OCI-LY3 (cell line): Measurements from ENCODE around the gene NYNRIN.

Experiments
- H2AFZ ChIP-seq: fragments of 200-600, 300-600 bp; shearing (Covaris generic); 2 replicates; pipeline ENCODE4 v1.6.0; 2014; ENCODE audit warnings: antibody characterized with exemption, low read depth, low read length
- H3K27ac ChIP-seq: fragments of 200-600, 300-600 bp; sonication (generic); 2 replicates; pipeline ENCODE4 v1.5.1; 2014; ENCODE audit warnings: mild to moderate bottlenecking, low read length, moderate library complexity, mixed read lengths
- H3K27me3 ChIP-seq: fragments of 200-600, 300-600 bp; sonication (generic); 2 replicates; pipeline ENCODE4 v1.6.1; 2014; ENCODE audit warnings: low read depth, low read length, mixed read lengths
- H3K36me3 ChIP-seq: fragments of 200-600, 300-600 bp; sonication (generic); replicated peaks from 2 replicates; pipeline ENCODE3; 2014; ENCODE audit warnings: low read depth, low read length, mixed read lengths
- H3K4me1 ChIP-seq: fragments of 300-600, 200-600 bp; sonication (generic); 2 replicates; pipeline ENCODE4 v1.6.1; 2014; ENCODE audit warnings: low read length, mixed read lengths
- H3K4me2 ChIP-seq: fragments of 200-600, 300-600 bp; sonication (generic); 2 replicates; pipeline ENCODE4 v1.6.1; 2014; ENCODE audit warnings: low read length, mixed read lengths
- H3K4me3 ChIP-seq: fragments of 300-600, 200-600 bp; sonication (generic); 2 replicates; pipeline ENCODE4 v1.5.1; 2014; ENCODE audit warnings: antibody characterized with exemption, mild to moderate bottlenecking, low read length, moderate library complexity
- H3K79me2 ChIP-seq: fragments of 300-600, 200-600 bp; shearing (Covaris generic); 2 replicates; pipeline ENCODE4 v1.6.1; 2014; ENCODE audit warnings: mild to moderate bottlenecking, low read length, mixed read lengths
- H3K9ac ChIP-seq: fragments of 300-600, 200-600 bp; shearing (Covaris generic); 2 replicates; pipeline ENCODE4 v1.6.0; 2014; ENCODE audit warnings: mild to moderate bottlenecking, low read length, moderate library complexity
- H3K9me3 ChIP-seq: fragments of 200-600, 300-600 bp; shearing (Covaris generic); 2 replicates; pipeline ENCODE4 v1.6.1; 2014; ENCODE audit warnings: low read length, mixed read lengths; ENCODE audit not compliant: insufficient read depth
- H4K20me1 ChIP-seq: fragments of 200-600, 300-600 bp; sonication (generic); 2 replicates; pipeline ENCODE4 v1.6.1; 2016; ENCODE audit warnings: low read length, mixed read lengths; ENCODE audit not compliant: insufficient read depth
- EZH2phosphoT487 ChIP-seq: fragments of 200-600 bp; shearing (Covaris generic); IDR thresholded peaks from 2 replicates; pipeline ENCODE4 v1.6.1; 2018; ENCODE audit warnings: antibody characterized with exemption, mixed run types, low read depth
- TF ChIP-seq, protein P1 (sequence below): fragments of 200-600, 300-600 bp; sonication (generic); IDR thresholded peaks from 2 replicates; pipeline ENCODE4 v1.5.1; 2014; ENCODE audit warnings: antibody characterized with exemption, low read length, low read depth

NYNRIN gene

DNA sequence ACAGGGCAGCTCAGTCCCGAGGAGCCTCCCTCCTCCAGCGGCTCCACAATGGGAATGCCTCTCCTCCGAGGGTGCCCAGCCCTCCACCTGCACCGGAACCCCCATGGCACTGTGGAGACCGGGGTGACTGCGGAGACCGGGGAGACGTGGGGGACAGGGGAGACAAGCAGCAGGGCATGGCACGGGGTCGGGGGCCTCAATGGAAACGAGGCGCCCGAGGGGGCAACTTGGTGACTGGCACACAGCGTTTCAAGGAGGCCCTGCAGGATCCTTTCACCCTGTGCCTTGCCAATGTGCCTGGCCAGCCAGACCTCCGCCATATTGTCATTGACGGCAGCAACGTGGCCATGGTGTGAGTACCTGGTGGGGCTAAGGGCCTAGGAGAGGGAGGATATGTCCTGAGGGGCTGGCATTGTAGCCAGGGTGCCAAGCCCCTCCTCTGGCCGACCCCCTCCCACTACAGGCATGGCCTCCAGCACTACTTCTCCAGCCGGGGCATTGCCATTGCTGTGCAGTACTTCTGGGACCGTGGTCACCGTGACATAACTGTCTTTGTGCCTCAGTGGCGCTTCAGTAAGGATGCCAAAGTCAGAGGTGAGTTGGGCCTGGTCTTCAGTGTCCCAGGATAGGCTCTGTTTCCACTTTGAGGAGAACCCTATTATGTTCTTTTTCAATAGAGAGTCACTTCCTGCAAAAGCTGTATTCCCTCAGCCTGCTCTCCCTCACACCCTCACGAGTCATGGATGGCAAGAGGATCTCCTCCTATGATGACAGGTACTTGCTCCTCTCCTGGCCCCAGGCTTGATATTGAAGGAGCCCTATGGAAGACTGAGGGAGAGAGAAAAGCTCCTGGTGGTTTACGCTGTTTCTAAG, 33.7 kb downstream of the NYNRIN start:
- Histone ChIP-seq H3K27me3 (no peaks in the 10 kb centered on the region), H3K4me1 (peaks cover 15% of the 10 kb centered on the region), H2AFZ (no peak overlapping the region), H3K4me2 (no peak overlapping the region), H3K27ac (no peak overlapping the region), H3K9me3 (no peaks in the 10 kb centered on the region), H3K4me3 (no peak overlapping the region), H3K9ac (no peak overlapping the region), H3K36me3 (peaks cover 42% of the 10 kb centered on the region), H3K79me2 (peaks cover 18% of the 10 kb centered on the region), H4K20me1 (0 out of 2 replicates have a peak, but pooled peaks cover 5% of the 10 kb centered on the region)
- no peak for TF ChIP-seq EZH2phosphoT487
- TF ChIP-seq, protein P1, sequence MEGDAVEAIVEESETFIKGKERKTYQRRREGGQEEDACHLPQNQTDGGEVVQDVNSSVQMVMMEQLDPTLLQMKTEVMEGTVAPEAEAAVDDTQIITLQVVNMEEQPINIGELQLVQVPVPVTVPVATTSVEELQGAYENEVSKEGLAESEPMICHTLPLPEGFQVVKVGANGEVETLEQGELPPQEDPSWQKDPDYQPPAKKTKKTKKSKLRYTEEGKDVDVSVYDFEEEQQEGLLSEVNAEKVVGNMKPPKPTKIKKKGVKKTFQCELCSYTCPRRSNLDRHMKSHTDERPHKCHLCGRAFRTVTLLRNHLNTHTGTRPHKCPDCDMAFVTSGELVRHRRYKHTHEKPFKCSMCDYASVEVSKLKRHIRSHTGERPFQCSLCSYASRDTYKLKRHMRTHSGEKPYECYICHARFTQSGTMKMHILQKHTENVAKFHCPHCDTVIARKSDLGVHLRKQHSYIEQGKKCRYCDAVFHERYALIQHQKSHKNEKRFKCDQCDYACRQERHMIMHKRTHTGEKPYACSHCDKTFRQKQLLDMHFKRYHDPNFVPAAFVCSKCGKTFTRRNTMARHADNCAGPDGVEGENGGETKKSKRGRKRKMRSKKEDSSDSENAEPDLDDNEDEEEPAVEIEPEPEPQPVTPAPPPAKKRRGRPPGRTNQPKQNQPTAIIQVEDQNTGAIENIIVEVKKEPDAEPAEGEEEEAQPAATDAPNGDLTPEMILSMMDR, result no peak

DNA sequence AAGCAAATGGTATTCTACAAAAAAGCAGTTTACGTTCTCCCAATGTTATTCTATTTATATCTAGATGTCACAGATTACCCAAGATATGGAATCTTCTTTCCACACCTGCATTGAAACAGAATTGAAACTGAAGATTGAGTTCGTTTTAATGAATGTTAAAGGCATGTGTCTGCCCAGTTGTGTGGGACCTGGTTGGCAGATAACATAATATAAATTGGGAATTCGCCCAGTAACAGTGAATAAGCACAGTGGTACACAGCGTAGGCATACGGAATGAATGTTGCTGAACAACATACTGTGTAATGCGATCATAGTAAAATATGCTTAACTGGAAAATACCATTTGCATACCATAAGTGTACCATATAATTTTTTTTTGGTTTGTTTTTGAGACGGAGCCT, 35.2 kb downstream of the NYNRIN start:
- no peak overlapping the region for H2AFZ ChIP-seq
- no peak overlapping the region for H3K27ac ChIP-seq
- no peak overlapping the region for H3K4me3 ChIP-seq
- H3K4me1 ChIP-seq, result peaks cover 12% of the 10 kb centered on the region
- H3K9ac ChIP-seq, result no peak overlapping the region
- no peaks in the 10 kb centered on the region for H3K9me3 ChIP-seq
- H3K79me2 ChIP-seq, result peaks cover 18% of the 10 kb centered on the region
- H3K36me3 ChIP-seq, result peaks cover 58% of the 10 kb centered on the region
- H4K20me1 ChIP-seq, result 0 out of 2 replicates have a peak, but pooled peaks cover 5% of the 10 kb centered on the region
- H3K4me2 ChIP-seq, result no peak overlapping the region
- H3K27me3 ChIP-seq, result no peaks in the 10 kb centered on the region
- no peak for TF ChIP-seq EZH2phosphoT487
- TF ChIP-seq, protein P1, result no peak

DNA sequence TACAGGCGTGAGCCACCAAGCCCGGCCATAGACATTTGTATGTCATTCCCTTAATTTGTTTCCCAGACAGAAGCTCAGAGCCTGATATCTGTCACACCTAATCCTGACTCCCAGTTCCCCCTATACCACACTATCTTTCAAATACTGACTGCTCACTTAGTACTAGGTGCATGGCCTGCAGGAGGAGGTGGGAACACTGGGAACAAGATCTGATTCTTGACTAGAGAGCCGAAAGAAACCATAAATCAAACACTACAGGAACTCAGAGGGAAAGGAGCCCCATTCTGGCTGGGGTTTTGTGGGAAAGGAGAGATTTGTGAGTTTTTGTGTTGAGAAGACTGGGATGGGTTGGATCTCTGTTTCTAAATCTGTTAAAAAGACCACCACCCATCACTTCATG, 35.9 kb downstream of the NYNRIN start:
- no peak overlapping the region for H3K4me2 ChIP-seq
- TF ChIP-seq, protein P1, result no peak
- no peak for TF ChIP-seq EZH2phosphoT487
- H3K36me3 ChIP-seq, result peaks cover 64% of the 10 kb centered on the region
- H3K9ac ChIP-seq, result no peak overlapping the region
- H4K20me1 ChIP-seq, result 0 out of 2 replicates have a peak, but pooled peaks cover 5% of the 10 kb centered on the region
- no peaks in the 10 kb centered on the region for H3K9me3 ChIP-seq
- peaks cover 8% of the 10 kb centered on the region for H3K4me1 ChIP-seq
- no peak overlapping the region for H3K4me3 ChIP-seq
- H3K79me2 ChIP-seq, result peaks cover 18% of the 10 kb centered on the region
- H2AFZ ChIP-seq, result no peak overlapping the region
- no peaks in the 10 kb centered on the region for H3K27me3 ChIP-seq
- H3K27ac ChIP-seq, result no peak overlapping the region

DNA sequence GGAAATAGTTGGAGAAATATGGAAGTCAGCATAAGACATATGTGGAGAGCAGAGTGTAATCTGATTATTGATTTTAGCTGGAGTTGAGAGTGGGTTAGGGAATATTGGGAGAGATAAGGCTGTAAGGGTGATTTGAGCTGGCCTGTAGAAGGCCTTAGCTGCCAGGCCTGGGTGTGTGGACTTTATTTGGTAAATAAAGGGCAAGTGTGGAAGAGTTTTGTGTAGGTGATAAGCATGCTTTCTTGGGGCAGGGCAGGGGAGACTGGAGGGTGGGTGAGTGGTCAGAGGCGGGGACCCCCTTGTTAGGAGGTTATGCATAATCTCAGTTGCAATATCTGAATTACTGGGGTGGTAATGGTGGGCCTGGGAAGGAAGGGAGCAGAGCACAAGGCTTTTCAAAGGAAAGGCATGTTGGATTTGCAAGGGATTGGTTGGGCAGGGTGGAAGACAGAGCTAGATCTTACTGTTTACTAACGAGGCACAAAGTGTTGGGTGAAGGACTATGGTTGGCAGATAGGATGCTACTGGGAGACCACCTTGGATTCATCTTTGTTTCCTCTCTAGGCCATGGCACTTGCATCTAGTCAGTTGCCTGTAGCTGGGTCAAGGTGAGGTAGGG, 36.5 kb downstream of the NYNRIN start:
- H3K36me3 ChIP-seq, result peaks cover 70% of the 10 kb centered on the region
- H4K20me1 ChIP-seq, result 0 out of 2 replicates have a peak, but pooled peaks cover 5% of the 10 kb centered on the region
- no peak overlapping the region for H3K4me2 ChIP-seq
- peaks cover 13% of the 10 kb centered on the region for H3K79me2 ChIP-seq
- no peaks in the 10 kb centered on the region for H3K9me3 ChIP-seq
- H3K9ac ChIP-seq, result no peak overlapping the region
- H3K4me1 ChIP-seq, result peaks cover 8% of the 10 kb centered on the region
- no peak overlapping the region for H2AFZ ChIP-seq
- no peak overlapping the region for H3K4me3 ChIP-seq
- no peaks in the 10 kb centered on the region for H3K27me3 ChIP-seq
- no peak overlapping the region for H3K27ac ChIP-seq
- no peak for TF ChIP-seq EZH2phosphoT487
- TF ChIP-seq, protein P1, result no peak
